ENCODE data around the gene FREY1. TPM values are rescaled to one million over a fixed set of nuclear protein-coding genes. Genes with fewer than 3 reads are reported as not detected.
"Not testable (repeated sequence)": the region's sequence is repeated elsewhere in the genome, so short reads cannot be mapped to it uniquely, and the experiment has no call there.

Gene FREY1
- total RNA-seq, 1 donor = 1.8 TPM

GRCh38 chr11:45902452-45903380 is 4.4 kb downstream of the FREY1 start:
- Histone ChIP-seq H3K4me1 (ENCODE audit: insufficient read depth, low read length) (peaks cover 10% of the 10 kb centered on the region), H3K9me3 (ENCODE audit: low read depth, low read length) (no peaks in the 10 kb centered on the region), H3K27me3 (ENCODE audit: insufficient read depth, low read length) (peaks cover 11% of the 10 kb centered on the region), H3K4me2 (ENCODE audit: insufficient read depth, low read length) (no peak overlapping the region), H3K79me2 (ENCODE audit: insufficient read depth, low read length) (no peaks in the 10 kb centered on the region), H3K4me3 (ENCODE audit: insufficient read depth, low read length) (no peak overlapping the region), H3K27ac (ENCODE audit: low read depth, low read length) (no peak overlapping the region), H3K36me3 (ENCODE audit: insufficient read depth, low read length) (peaks cover 3% of the 10 kb centered on the region), H2AFZ (ENCODE audit: low read length) (no peak overlapping the region), H4K20me1 (ENCODE audit: insufficient read depth, low read length) (peaks cover 9% of the 10 kb centered on the region)
- TF ChIP-seq, protein P1, sequence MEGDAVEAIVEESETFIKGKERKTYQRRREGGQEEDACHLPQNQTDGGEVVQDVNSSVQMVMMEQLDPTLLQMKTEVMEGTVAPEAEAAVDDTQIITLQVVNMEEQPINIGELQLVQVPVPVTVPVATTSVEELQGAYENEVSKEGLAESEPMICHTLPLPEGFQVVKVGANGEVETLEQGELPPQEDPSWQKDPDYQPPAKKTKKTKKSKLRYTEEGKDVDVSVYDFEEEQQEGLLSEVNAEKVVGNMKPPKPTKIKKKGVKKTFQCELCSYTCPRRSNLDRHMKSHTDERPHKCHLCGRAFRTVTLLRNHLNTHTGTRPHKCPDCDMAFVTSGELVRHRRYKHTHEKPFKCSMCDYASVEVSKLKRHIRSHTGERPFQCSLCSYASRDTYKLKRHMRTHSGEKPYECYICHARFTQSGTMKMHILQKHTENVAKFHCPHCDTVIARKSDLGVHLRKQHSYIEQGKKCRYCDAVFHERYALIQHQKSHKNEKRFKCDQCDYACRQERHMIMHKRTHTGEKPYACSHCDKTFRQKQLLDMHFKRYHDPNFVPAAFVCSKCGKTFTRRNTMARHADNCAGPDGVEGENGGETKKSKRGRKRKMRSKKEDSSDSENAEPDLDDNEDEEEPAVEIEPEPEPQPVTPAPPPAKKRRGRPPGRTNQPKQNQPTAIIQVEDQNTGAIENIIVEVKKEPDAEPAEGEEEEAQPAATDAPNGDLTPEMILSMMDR (IDR thresholded peaks at IDR 0.05; ENCODE audit: extremely low read depth, low read depth, low read length) = no peak
- DNase-seq (ENCODE audit: insufficient read length, low spot score, missing footprints) = no peak

DNA sequence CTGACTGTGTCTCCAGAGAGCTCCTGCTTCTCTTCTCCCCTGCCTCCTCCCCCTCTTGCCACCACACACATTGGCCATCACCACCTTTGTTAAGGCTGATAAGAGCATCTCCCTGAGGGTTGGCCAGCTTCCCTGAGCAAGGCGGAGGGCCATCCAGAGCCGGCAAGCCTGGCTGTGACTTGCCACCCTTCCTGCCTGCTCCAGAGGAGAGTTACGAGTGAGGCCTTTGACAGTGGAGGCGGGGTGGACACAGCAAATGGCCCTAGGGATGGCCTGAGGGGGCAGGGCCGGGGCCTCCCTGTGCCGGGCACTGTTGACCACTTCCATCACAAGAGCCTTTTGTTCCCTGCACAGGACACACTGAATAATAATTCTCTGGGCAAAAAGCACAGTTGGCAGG is 5.4 kb downstream of the FREY1 start:
- Histone ChIP-seq H3K9me3 (ENCODE audit: low read depth, low read length) (no peaks in the 10 kb centered on the region), H3K4me1 (ENCODE audit: insufficient read depth, low read length) (peaks cover 10% of the 10 kb centered on the region), H4K20me1 (ENCODE audit: insufficient read depth, low read length) (peaks cover 7% of the 10 kb centered on the region), H3K27me3 (ENCODE audit: insufficient read depth, low read length) (peaks cover 17% of the 10 kb centered on the region), H3K4me2 (ENCODE audit: insufficient read depth, low read length) (no peak overlapping the region), H3K4me3 (ENCODE audit: insufficient read depth, low read length) (no peak overlapping the region), H3K27ac (ENCODE audit: low read depth, low read length) (no peak overlapping the region), H2AFZ (ENCODE audit: low read length) (no peak overlapping the region), H3K79me2 (ENCODE audit: insufficient read depth, low read length) (no peaks in the 10 kb centered on the region), H3K36me3 (ENCODE audit: insufficient read depth, low read length) (peaks cover 3% of the 10 kb centered on the region)
- TF ChIP-seq, protein P1 (IDR thresholded peaks at IDR 0.05; ENCODE audit: extremely low read depth, low read depth, low read length) = no peak
- no peak for DNase-seq (ENCODE audit: insufficient read length, low spot score, missing footprints)

- no peaks in the 10 kb centered on the region for H3K79me2 ChIP-seq (ENCODE audit: insufficient read depth, low read length)
- H3K27me3 ChIP-seq (ENCODE audit: insufficient read depth, low read length) = peaks cover 21% of the 10 kb centered on the region
- H3K27ac ChIP-seq (ENCODE audit: low read depth, low read length) = no peak overlapping the region
- H3K4me1 ChIP-seq (ENCODE audit: insufficient read depth, low read length) = peaks cover 10% of the 10 kb centered on the region
- peaks cover 7% of the 10 kb centered on the region for H4K20me1 ChIP-seq (ENCODE audit: insufficient read depth, low read length)
- H3K36me3 ChIP-seq (ENCODE audit: insufficient read depth, low read length) = peaks cover 3% of the 10 kb centered on the region
- TF ChIP-seq, protein P1 (IDR thresholded peaks at IDR 0.05; ENCODE audit: extremely low read depth, low read depth, low read length) = no peak
- H3K9me3 ChIP-seq (ENCODE audit: low read depth, low read length) = no peaks in the 10 kb centered on the region
- peak overlapping the region; percentile 71 for H3K4me3 ChIP-seq (ENCODE audit: insufficient read depth, low read length)
- peak overlapping the region; percentile 81 for H3K4me2 ChIP-seq (ENCODE audit: insufficient read depth, low read length)
- no peak overlapping the region for H2AFZ ChIP-seq (ENCODE audit: low read length)
- DNase-seq (ENCODE audit: insufficient read length, low spot score, missing footprints) = peak; percentile 90
Measured at GRCh38 chr11:45900916-45901617, 6.0 kb downstream of the FREY1 start.

GRCh38 chr11:45900175-45900800 is 6.8 kb downstream of the FREY1 start:
- not testable (repeated sequence) for H3K36me3 ChIP-seq (ENCODE audit: insufficient read depth, low read length); H4K20me1 ChIP-seq (ENCODE audit: insufficient read depth, low read length); H3K79me2 ChIP-seq (ENCODE audit: insufficient read depth, low read length); H2AFZ ChIP-seq (ENCODE audit: low read length); H3K9me3 ChIP-seq (ENCODE audit: low read depth, low read length); H3K27ac ChIP-seq (ENCODE audit: low read depth, low read length)
- H3K4me3 ChIP-seq (ENCODE audit: insufficient read depth, low read length) = peak overlapping the region; percentile 71
- DNase-seq (ENCODE audit: insufficient read length, low spot score, missing footprints) = peak; percentile 83
- peak overlapping the region; percentile 81 for H3K4me2 ChIP-seq (ENCODE audit: insufficient read depth, low read length)
- peaks cover 10% of the 10 kb centered on the region for H3K4me1 ChIP-seq (ENCODE audit: insufficient read depth, low read length)
- peaks cover 24% of the 10 kb centered on the region for H3K27me3 ChIP-seq (ENCODE audit: insufficient read depth, low read length)

Measured in osteoblast (primary cell).